PC-3 (cell line): ENCODE measurements around the gene INSM1.

Experiments
- EZH2 ChIP-seq: fragments of 300-600 bp; sonication (generic); IDR thresholded peaks from one replicate; pipeline ENCODE4 v1.6.1; 2017; ENCODE audit warnings: antibody characterized with exemption, mild to moderate bottlenecking, low read length; ENCODE audit not compliant: unreplicated experiment
- TF ChIP-seq, protein P1 (sequence below): fragments of 300-600 bp; sonication (generic); conservative IDR thresholded peaks from 2 replicates; pipeline ENCODE4 v1.5.1; 2017; ENCODE audit warnings: antibody characterized with exemption, low read depth, mild to moderate bottlenecking, low read length

DNA sequence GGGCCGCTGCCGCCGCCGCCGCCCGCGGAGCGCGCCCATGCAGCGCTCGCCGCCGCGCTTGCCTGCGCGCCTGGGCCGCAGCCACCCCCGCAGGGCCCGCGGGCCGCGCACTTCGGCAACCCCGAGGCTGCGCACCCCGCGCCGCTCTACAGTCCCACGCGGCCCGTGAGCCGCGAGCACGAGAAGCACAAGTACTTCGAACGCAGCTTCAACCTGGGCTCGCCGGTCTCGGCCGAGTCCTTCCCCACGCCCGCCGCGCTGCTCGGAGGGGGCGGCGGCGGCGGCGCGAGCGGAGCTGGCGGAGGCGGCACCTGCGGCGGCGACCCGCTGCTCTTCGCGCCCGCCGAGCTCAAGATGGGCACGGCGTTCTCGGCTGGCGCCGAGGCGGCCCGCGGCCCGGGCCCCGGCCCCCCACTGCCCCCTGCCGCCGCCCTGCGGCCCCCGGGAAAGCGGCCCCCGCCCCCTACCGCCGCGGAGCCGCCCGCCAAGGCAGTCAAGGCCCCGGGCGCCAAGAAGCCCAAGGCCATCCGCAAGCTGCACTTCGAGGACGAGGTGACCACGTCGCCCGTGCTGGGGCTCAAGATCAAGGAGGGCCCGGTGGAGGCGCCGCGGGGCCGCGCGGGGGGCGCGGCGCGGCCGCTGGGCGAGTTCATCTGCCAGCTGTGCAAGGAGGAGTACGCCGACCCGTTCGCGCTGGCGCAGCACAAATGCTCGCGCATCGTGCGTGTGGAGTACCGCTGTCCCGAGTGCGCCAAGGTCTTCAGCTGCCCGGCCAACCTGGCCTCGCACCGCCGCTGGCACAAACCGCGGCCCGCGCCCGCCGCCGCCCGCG lies 730 bp downstream of the INSM1 start:
- TF ChIP-seq, protein P1, sequence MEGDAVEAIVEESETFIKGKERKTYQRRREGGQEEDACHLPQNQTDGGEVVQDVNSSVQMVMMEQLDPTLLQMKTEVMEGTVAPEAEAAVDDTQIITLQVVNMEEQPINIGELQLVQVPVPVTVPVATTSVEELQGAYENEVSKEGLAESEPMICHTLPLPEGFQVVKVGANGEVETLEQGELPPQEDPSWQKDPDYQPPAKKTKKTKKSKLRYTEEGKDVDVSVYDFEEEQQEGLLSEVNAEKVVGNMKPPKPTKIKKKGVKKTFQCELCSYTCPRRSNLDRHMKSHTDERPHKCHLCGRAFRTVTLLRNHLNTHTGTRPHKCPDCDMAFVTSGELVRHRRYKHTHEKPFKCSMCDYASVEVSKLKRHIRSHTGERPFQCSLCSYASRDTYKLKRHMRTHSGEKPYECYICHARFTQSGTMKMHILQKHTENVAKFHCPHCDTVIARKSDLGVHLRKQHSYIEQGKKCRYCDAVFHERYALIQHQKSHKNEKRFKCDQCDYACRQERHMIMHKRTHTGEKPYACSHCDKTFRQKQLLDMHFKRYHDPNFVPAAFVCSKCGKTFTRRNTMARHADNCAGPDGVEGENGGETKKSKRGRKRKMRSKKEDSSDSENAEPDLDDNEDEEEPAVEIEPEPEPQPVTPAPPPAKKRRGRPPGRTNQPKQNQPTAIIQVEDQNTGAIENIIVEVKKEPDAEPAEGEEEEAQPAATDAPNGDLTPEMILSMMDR = no peak
- TF ChIP-seq EZH2 = peak; percentile 29
